Measurements from ENCODE around the gene ARFGEF2.
A peak's percentile ranks its signal among the peaks of the same experiment; 100 is the strongest.
"Not testable (repeated sequence)": the region's sequence is repeated elsewhere in the genome, so short reads cannot be mapped to it uniquely, and the experiment has no call there.

Gene ARFGEF2

GRCh38 chr20:48951646-48952045 lies 30.1 kb downstream of the ARFGEF2 start:
- no peak for DNase-seq (ENCODE audit: low read depth, low spot score)

- no peak for DNase-seq (ENCODE audit: low read depth, low spot score)
Measured at GRCh38 chr20:48952656-48953055, 31.1 kb downstream of the ARFGEF2 start.

GRCh38 chr20:48953653-48954052 lies 32.1 kb downstream of the ARFGEF2 start:
- no peak for DNase-seq (ENCODE audit: low read depth, low spot score)

GRCh38 chr20:48956052-48956451 lies 34.5 kb downstream of the ARFGEF2 start:
- DNase-seq (ENCODE audit: low read depth, low spot score): no peak

- DNase-seq (ENCODE audit: low read depth, low spot score): no peak
Measured at GRCh38 chr20:48957053-48957481, 35.6 kb downstream of the ARFGEF2 start.

GRCh38 chr20:48957533-48957932 lies 36.0 kb downstream of the ARFGEF2 start:
- DNase-seq (ENCODE audit: low read depth, low spot score): no peak

- DNase-seq (ENCODE audit: low read depth, low spot score): no peak
Measured at GRCh38 chr20:48958743-48959142, 37.2 kb downstream of the ARFGEF2 start.

GRCh38 chr20:48959899-48960550 lies 38.5 kb downstream of the ARFGEF2 start:
- DNase-seq (ENCODE audit: low read depth, low spot score): no peak

GRCh38 chr20:48962421-48962820 lies 40.9 kb downstream of the ARFGEF2 start:
- no peak for DNase-seq (ENCODE audit: low read depth, low spot score)

- DNase-seq (ENCODE audit: low read depth, low spot score): no peak
Measured at GRCh38 chr20:48962976-48963771, 41.7 kb downstream of the ARFGEF2 start.

- no peak for DNase-seq (ENCODE audit: low read depth, low spot score)
Measured at GRCh38 chr20:48965189-48965910, 43.8 kb downstream of the ARFGEF2 start.

- DNase-seq (ENCODE audit: low read depth, low spot score): no peak
Measured at GRCh38 chr20:48970681-48971365, 49.3 kb downstream of the ARFGEF2 start.

GRCh38 chr20:48971956-48972355 lies 50.4 kb downstream of the ARFGEF2 start:
- DNase-seq (ENCODE audit: low read depth, low spot score): no peak

- DNase-seq (ENCODE audit: low read depth, low spot score): no peak
Measured at GRCh38 chr20:48972816-48973215, 51.3 kb downstream of the ARFGEF2 start.

GRCh38 chr20:48975955-48976354 lies 54.4 kb downstream of the ARFGEF2 start:
- DNase-seq (ENCODE audit: low read depth, low spot score): no peak

- not testable (repeated sequence) for DNase-seq (ENCODE audit: low read depth, low spot score)
Measured at GRCh38 chr20:48979980-48980379, 58.5 kb downstream of the ARFGEF2 start.

- DNase-seq (ENCODE audit: low read depth, low spot score): peak; percentile 89
Measured at GRCh38 chr20:48983423-48984400, 62.2 kb downstream of the ARFGEF2 start.

- DNase-seq (ENCODE audit: low read depth, low spot score): peak; percentile 13
Measured at GRCh38 chr20:48984575-48985219, 63.2 kb downstream of the ARFGEF2 start.

- DNase-seq (ENCODE audit: low read depth, low spot score): peak; percentile 23
Measured at GRCh38 chr20:48986899-48987298, 65.4 kb downstream of the ARFGEF2 start.

GRCh38 chr20:48990467-48990866 lies 69.0 kb downstream of the ARFGEF2 start:
- DNase-seq (ENCODE audit: low read depth, low spot score): no peak
